NB4 (cell line): ENCODE results near the gene ADCY6.
"Not testable (repeated sequence)": the region's sequence is repeated elsewhere in the genome, so short reads cannot be mapped to it uniquely, and the experiment has no call there.

ENCODE experiments used
- DNase-seq: peaks from one replicate; pipeline ENCODE4 v3.0.0; 2010; ENCODE audit warnings: low read depth
- H3K4me3 ChIP-seq: one replicate; pipeline ENCODE4 v1.5.1; 2011; ENCODE audit warnings: mild to moderate bottlenecking, low read depth, low read length, moderate library complexity
- MYC ChIP-seq: IDR thresholded peaks from 2 replicates; pipeline ENCODE4 v1.6.1; 2011; ENCODE audit warnings: low read depth, low read length
- POLR2A ChIP-seq: IDR thresholded peaks from 2 replicates; pipeline ENCODE4 v1.6.1; 2011; ENCODE audit warnings: mild to moderate bottlenecking; ENCODE audit not compliant: insufficient read length; ENCODE audit errors: extremely low read depth
- TF ChIP-seq, protein P1 (sequence below): IDR thresholded peaks from one replicate; pipeline ENCODE4 v1.5.1; 2012; ENCODE audit warnings: low read depth, low read length
- TF ChIP-seq, protein P2 (sequence below): IDR thresholded peaks from 2 replicates; pipeline ENCODE4 v1.6.1; 2011; ENCODE audit warnings: low read depth, low read length

Gene ADCY6

GRCh38 chr12:48750769-48751356 is 38.0 kb downstream of the ADCY6 start:
- H3K4me3 ChIP-seq, result no peak overlapping the region
- no peak for TF ChIP-seq POLR2A
- TF ChIP-seq, protein P1, sequence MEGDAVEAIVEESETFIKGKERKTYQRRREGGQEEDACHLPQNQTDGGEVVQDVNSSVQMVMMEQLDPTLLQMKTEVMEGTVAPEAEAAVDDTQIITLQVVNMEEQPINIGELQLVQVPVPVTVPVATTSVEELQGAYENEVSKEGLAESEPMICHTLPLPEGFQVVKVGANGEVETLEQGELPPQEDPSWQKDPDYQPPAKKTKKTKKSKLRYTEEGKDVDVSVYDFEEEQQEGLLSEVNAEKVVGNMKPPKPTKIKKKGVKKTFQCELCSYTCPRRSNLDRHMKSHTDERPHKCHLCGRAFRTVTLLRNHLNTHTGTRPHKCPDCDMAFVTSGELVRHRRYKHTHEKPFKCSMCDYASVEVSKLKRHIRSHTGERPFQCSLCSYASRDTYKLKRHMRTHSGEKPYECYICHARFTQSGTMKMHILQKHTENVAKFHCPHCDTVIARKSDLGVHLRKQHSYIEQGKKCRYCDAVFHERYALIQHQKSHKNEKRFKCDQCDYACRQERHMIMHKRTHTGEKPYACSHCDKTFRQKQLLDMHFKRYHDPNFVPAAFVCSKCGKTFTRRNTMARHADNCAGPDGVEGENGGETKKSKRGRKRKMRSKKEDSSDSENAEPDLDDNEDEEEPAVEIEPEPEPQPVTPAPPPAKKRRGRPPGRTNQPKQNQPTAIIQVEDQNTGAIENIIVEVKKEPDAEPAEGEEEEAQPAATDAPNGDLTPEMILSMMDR, result no peak
- TF ChIP-seq, protein P2, sequence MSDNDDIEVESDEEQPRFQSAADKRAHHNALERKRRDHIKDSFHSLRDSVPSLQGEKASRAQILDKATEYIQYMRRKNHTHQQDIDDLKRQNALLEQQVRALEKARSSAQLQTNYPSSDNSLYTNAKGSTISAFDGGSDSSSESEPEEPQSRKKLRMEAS, result no peak
- TF ChIP-seq MYC, result no peak
- DNase-seq, result no peak

DNA sequence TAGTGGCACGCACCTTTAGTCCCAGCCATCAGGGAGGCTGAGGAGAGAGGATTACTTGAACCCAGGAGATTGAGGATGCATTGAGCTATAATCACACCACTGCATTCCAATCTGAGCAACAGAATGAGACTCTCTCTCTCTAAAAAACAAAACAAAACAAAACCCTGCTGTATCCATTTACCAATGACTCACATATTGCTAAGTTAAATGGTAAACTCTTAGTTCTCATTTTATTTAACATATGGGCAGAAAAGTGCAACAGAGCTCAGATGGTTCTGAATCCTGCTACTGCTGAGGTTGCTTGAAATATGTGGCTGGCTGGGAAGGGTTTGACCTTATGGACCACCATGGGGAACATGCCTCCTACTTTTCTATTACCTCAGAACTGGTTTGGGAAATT is 38.7 kb downstream of the ADCY6 start:
- H3K4me3 ChIP-seq, result no peak overlapping the region
- TF ChIP-seq MYC (no peak), POLR2A (no peak)
- DNase-seq, result no peak

DNA sequence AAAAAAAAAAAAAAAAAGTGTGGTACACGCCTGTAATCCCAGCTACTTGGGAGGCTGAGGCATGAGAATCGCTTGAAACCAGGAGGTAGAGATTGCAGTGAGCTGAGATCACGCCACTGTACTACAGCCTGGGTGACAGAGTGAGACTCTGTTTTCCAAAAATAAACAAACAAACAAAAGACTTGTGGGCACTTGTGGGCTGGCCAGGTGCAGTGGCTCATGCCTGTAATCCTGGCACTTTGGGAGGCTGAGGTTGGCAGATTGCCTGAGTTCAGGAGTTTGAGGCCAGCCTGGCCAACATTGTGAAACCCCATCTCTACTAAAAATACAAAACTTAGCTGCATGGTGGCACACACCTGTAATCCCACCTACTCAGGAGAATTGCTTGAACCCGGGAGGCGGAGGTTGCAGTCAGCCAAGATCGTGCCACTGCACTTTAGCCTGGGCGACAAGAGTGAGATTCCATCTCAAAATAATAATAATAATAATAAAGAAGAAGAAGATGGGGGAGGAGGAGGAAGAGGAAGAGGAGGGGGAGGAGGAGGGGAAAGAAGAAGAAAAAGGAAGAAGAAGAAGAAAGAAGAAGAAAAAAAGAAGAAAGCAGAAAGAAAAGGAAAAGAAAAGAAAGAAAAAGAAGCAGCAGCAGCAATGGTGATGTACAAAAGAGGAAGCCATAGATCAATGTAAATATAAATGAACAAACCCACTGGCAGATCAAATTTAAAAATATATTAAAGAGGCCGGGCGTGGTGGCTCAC is 44.5 kb downstream of the ADCY6 start:
- TF ChIP-seq, protein P1, result no peak
- TF ChIP-seq POLR2A (no peak), MYC (no peak)
- TF ChIP-seq, protein P2, result no peak
- no peak for DNase-seq
- H3K4me3 ChIP-seq, result no peak overlapping the region

GRCh38 chr12:48739618-48740269 is 49.1 kb downstream of the ADCY6 start:
- DNase-seq, result no peak
- no peak for TF ChIP-seq MYC
- no peak for TF ChIP-seq POLR2A
- no peak overlapping the region for H3K4me3 ChIP-seq

- no peak for TF ChIP-seq MYC
- TF ChIP-seq, protein P2, result no peak
- TF ChIP-seq, protein P1, result no peak
- no peak for TF ChIP-seq POLR2A
Observed at GRCh38 chr12:48736456-48736855, 52.4 kb downstream of the ADCY6 start.

DNA sequence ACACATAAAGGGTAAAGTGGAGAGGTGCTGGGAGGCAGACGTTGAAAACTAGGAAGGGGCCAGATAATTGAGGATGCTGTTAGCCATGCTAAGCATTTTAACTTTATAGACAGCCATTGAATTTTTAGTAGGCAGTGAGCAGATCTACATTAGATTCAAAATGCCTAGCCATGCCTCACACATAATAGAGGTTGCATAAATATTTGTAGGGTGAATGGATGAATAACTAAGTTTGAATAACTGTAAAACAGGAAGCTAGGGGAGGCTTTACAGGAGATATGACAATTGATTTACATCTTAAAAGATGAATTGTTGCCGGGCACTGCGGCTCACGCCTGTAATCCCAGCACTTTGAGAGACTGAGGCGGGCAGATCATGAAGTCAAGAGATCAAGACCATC is 60.1 kb downstream of the ADCY6 start:
- TF ChIP-seq, protein P2, result no peak
- TF ChIP-seq POLR2A (no peak), MYC (no peak)
- no peak for DNase-seq
- no peak overlapping the region for H3K4me3 ChIP-seq

More at GRCh38 chr12:48736456-48736855, 52.4 kb downstream of the ADCY6 start:
- H3K4me3 ChIP-seq, result no peak overlapping the region
- no peak for DNase-seq

- not testable (repeated sequence) for DNase-seq, H3K4me3 ChIP-seq
Observed at GRCh38 chr12:48720737-48721136, 68.2 kb downstream of the ADCY6 start.

DNA sequence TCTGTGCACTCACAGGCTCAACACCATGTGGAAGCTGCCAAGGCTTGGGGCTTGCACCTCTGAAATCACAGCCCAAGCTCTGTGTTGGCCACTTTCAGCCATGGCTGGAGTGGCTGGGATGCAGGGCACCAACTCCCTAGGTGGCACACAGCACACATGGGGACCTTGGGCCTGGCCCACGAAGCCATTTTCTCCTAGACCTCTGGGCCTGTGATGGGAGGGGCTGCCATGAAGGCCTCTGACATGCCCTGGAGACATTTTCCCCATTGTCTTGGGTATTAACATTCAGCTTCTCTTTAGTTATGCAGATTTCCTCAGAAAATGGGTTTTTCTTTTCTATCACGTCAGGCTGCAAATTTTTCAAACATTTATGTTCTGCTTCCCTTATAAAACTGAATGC is 68.7 kb downstream of the ADCY6 start:
- not testable (repeated sequence) for H3K4me3 ChIP-seq, DNase-seq

DNA sequence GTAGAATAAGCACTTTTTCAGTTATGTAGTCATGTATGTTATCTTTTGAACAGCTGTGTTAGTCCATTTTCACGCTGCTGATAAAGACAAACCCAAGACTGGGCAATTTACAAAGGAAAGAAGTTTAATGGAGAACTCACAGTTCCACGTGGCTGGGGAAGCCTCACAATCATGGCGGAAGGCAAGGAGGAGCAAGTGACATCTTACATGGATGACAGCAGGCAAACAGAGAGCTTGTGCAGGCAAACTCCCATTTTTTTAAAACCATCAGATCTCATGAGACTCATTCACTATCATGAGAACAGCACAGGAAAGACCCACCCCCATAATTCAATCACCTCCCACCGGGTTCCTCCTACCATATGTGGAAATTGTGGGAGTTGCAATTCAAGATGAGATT is 69.9 kb downstream of the ADCY6 start:
- not testable (repeated sequence) for H3K4me3 ChIP-seq, DNase-seq
